Measurements from ENCODE around the gene SEPTIN1. TPM values are rescaled to one million over a fixed set of nuclear protein-coding genes. Genes with fewer than 3 reads are reported as not detected.
"Not testable (repeated sequence)": the region's sequence is repeated elsewhere in the genome, so short reads cannot be mapped to it uniquely, and the experiment has no call there.

Gene SEPTIN1
- total RNA-seq, 1 donor from 2014 or later = 1.4 TPM

DNA sequence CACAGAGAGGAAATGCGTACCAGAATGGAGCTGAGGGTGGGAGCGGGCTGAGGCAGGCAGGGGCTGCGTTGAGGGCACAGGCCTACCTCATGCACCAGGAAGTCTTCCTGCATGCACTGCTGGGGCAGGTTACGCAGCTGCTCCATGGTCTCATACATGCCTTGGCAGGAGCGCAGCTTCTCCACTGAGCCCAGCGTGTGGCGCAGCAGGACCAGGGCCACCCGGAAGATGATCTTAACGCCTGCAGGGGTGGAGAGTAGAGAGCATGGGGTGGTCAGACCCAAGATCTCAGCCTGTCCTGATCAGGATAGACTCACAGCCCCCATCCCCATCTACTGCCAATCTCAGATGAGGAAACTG lies 23.8 kb downstream of the SEPTIN1 start:
- no peak for DNase-seq (ENCODE audit: low spot score)
- no peak for ATAC-seq

DNA sequence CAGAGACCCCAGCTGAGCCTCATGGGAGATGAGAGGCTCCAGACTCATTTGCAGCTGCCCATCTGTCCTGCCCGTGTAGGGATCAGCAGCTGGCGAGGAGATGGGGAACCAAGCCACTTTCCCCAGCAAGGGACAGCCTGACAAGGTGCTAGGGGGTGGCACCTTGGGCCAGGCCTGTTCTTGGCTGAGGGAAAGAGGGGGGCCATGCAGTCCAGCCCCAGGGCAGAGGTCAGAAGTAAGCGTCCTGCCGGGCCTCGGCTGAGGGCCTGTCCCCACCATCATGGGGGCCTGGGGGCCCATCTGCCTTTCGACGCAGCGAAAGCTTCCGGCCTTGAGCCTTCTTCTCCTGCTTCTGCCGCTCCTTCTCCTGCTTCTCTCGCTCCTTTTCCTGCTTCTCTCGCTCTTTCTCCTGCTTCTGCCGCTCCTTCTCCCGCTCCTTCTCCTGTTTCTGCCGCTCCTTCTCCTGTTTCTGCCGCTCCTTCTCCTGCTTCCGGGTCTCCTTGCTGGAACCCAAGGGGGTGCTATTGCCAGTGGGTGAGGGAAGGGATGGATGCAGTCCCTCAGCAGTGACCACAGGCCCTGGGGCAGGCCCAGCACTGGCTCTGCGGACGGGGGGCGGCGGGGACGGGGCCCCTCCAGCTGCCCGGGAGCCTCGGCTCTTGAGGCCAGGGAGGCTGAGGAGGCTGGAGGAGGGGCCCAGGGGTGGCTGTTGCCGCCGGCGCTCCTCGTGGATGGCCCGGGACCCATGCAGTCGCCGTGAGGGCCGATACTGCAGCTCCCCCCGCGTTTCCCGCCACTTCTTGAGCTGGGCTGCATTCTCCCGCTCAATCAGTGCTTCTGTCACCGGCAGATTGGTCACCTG lies 24.4 kb downstream of the SEPTIN1 start:
- DNase-seq (ENCODE audit: low spot score) = no peak
- no peak for ATAC-seq

DNA sequence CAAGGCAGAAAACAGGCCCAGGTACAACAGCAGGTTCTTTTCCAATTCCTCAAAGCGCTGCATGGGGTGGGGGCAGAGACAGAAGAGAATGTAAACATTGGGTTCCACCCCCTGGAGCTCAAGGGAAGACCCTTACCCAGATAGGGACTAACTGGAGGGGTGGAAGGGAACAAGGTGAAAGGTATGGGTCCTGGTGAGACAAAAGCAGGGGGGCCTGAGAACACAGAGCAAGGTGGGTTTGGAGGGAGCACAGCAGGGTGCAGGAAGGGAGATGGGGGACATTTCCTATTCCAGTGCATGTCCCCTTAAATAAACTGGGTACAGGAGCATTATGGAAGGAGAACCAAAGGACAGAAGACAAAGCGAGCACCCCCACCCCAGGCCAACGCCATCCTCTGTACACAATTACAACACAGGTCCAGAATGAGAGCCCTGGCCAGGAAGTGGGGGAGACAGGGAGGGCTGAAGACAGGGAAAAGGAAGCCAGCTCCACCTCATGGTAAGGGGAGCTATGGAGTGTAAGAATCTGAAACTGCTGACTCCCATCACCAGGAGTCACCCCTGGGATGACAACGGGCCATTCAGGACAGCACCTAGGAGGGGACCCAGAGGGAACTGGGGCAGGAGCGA lies 25.2 kb downstream of the SEPTIN1 start:
- DNase-seq (ENCODE audit: low spot score) (no peak), ATAC-seq (no peak)

DNA sequence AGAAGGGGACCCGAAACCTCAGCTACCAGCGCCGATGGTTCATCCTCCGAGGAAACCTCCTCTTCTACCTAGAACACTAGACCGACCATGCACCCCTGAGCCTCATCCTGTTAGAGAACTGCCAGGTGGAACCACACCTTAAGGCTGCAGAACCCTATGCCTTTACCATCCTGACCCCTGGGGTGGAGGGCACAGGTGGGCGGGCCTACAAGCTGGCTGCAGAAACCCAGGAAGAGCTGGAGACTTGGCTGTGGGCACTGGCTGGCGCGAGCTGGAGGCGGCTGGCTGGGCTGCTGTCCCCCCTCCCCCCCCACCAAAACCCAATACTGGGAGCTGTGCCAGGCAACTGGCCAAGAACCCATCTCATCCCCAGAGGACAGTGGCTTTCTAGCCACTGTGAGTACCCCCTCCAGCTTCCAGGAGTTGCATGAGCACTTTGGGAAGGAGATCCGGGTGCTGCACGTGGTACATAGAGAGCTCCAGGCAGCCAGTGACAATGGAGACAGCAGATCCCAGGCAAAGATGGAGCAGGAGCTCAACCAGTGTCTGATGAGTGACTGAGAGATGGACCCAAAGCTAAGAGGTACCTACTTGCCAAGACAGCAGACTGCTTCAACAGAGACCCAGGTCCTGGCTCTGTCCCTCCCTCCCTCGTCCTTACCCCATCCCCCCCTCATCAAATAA lies 25.8 kb downstream of the SEPTIN1 start:
- DNase-seq (ENCODE audit: low spot score) = peak; percentile 79
- peak; percentile 15 for ATAC-seq

DNA sequence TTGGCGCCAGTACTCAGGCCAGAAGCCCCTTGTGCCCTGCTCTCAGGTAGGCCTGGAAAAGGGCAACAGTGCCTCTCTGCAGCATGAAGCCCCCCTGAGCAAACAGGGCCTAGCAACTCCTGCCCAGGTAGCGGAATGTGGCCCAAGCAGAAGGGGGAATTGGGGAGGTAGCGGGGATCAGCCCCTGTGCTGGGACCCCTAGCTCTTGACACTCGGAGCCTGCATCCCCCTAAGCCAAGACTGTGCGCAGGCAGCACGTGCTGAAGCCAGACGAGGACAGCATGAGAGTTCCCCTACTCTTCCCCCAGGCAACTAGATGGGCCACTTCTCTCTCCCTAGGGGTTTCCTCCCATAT lies 26.4 kb downstream of the SEPTIN1 start:
- no peak for ATAC-seq
- DNase-seq (ENCODE audit: low spot score) = no peak

DNA sequence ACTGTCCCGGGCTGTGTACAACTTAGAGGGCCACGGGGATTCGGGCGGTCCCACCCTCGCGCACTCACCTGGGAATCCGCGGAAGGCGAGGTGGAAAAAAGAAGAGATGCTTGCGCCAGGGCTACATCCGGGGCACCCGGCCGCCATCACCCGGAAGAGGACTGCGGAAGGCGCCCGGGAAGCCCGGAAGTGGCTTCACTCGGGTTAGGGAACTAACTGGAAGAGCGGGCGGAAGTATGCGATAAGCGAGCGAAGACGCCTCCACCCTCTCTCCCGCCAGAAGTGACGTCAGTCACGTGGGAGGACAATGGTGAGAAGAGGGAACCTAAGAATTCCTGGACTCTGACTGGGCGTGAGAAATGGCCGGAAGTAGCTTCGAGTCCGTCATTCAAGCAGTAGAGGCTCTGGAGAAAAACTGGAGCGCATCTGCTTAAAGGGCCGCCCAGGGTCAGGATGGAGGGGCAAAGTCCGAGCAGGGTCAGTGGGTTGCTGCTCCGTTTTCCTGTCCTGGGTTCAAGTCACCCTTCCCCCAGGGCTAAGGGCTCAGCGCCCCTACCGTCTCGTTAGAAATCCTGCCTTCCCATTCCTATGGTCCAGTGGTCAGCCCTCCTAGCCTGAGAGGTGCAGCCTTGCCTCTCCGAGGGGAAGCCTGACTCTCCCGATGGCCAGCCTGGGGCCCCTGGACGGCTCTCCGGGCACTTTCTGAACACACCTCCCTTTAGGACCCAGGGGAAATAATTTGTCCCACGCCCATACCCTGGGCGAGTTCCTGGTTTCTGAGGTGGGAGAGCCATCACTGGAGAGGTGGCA lies 27.0 kb downstream of the SEPTIN1 start, which contains the start of gene CD2BP2:
Gene CD2BP2 (minus strand): TSS at position 165 of the 810 bp plus-strand sequence. CDS start 627 bp downstream, outside the sequence.
- peak; percentile 76 for ATAC-seq
- peak; percentile 96 for DNase-seq (ENCODE audit: low spot score)

DNA sequence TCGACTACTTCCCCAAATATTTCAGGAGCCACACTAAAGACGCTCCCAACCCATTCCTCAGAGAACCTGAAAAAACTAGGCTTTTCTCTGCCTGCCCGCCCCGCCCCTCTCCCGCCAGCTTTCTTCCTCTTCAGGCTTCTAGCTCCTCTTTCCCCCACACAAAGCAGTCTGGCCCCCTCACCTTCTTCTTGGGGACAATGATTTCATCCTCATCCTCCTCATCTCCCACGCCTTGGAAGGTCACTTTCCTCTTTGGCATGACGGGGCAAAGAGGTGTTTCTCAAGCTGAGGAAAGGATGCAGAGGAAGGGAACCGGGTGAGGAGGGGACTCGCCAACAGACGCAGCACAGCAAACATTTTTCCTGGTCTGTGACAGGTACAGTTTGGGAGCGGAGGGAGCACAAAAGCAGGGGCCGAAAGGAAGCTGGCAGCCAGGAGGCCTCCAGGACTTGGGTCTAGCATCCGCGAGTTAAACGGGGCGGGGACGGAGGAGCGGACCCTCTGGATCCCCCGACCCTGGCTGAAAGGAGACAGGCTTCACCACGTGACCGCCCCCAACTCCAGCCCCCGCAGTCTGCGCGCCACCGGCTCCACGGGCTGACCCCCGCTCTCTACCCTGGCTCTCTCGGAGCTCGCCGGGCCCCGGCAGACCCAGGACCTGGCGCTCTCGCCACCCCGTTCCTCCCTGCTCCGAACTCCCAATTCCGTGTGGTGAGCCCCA lies 27.8 kb downstream of the SEPTIN1 start:
- ATAC-seq (peak; percentile 21), DNase-seq (ENCODE audit: low spot score) (no peak)

DNA sequence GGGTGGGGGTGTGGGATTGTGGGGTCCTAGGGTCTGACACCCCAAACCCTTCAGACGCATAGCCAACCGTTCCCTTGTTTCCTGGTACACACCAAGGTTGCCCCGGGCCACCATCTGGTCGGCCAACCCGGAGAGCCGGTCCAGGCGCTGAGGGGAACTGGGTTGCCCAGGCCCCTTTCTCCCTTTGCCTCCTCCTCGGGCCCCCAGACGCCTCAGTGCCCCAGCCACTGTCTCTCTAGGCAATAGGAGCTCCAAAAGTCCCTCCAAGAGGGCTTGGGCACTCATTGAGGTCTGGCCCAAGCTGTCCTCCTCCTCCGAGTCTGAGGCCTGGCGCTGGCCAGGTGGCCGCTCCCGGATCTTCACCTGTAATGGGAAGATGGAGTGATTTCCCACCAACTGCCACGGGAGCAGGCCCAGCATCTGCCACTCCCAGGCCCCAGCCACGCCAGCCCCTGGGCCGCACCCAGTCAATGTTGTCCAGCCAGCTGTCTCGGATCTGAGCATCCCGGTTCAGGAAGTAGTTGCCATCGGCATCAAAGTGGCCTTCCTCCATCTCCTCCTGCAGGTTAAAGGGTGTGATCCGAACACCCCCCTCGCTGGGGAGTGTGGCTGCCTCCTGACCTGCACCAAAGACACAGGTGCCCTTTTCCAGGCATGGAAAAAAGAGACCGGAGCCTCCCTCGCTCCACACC lies 28.8 kb downstream of the SEPTIN1 start:
- no peak for DNase-seq (ENCODE audit: low spot score)
- ATAC-seq = no peak

DNA sequence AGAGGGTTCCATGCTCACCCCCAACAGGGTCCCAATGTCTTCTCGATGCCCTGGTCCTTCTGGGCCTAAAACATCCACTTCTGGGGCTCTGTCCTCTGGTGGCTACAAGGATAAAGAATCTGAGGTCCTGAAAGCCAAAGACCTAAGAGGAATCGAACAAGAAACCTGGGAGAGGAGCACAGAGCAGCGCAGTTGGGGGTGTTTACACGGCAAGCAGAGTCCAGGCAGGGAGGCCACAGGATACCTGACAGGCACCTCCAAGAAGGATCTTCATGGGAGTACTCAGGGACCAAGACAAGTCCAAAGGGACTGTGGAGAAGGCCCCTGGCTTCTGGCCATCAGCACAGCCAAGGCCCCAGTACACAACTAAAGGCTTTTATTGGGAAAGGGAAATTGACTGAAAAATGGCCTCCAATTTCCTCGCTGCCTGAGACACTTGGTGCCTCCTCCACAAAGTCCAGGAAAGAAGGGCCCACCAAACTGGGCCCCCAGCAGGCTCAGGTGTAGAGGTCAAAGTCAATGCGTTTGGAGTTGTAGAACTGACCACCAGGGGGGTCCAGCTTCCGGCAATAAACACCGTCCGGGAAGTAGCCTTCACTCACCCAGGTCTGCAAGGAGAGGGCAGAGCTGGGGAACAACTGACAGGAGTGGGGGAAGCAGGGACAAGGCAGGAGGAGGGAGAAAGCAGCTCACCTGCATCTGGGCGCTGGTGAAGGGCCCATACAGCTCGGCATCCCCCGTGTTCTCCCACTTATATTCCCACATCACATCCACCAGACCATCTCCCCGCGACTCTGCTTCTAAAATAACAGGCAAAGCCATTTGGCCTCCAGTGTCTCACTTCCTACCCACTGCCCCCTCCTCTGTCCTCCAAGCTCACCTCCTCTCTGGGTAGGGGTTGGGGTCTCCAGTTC lies 29.6 kb downstream of the SEPTIN1 start:
- DNase-seq (ENCODE audit: low spot score) (no peak), ATAC-seq (no peak)

DNA sequence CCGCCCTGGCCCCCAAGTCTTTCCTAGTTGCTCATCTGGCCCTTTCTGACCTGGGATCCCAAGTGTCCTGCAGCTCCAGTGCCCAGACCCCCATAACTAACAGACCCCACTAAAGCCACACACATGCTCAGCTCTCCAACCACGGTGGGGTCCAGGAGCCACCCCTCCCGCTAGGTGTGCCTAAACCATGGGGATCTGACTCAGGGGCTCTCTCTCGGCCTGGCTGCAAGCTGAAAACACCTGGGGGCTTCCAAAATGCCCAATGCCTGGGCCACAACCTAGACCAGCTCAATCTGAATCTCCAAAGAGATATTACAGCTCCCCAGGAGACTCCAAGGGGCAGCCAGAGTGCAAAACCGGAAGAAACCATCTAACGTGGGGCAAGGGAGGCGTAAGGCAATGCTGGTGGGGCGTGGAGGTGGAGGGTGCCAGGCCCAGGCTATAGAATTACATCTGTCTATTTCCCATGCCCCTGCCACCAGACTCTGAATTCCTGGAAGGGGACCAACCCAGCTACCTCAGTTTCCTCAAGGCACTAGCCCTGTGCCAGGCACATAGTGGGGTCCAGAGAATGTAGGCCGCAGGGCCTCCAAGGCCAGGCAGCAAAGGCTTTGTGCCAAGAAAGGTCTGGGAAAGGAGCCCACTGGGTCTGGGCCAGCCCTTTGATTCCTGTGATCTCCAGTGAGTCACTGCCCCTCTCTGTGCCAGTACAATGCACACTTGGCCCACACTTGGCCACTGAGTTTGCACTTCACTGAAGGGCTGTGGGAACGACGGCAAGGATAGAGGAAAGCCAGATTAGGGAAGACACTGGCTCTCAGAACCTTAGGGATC lies 30.6 kb downstream of the SEPTIN1 start:
- DNase-seq (ENCODE audit: low spot score) (peak; percentile 93), ATAC-seq (peak; percentile 55)

DNA sequence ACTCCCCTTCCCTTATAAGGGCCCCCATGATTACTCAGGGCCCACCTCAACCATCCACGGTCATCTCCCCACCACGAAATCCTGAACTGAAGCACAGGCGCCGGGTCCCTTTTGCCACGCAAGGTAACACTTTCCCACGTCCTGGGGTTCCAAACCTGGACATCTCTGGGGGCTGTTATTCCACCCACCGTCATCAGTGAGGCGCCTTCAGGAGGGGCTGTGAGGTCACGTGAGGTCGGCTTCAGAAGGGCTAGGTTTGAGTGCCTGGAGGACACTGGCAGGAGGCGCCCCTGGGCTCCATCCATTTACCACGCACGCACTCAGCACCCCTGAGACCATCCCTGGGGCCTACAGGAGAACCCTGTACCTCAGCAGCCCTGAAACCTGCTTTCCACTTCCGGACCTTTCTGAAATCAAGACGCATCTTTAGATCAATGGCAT lies 31.3 kb downstream of the SEPTIN1 start:
- DNase-seq (ENCODE audit: low spot score) (no peak), ATAC-seq (no peak)

DNA sequence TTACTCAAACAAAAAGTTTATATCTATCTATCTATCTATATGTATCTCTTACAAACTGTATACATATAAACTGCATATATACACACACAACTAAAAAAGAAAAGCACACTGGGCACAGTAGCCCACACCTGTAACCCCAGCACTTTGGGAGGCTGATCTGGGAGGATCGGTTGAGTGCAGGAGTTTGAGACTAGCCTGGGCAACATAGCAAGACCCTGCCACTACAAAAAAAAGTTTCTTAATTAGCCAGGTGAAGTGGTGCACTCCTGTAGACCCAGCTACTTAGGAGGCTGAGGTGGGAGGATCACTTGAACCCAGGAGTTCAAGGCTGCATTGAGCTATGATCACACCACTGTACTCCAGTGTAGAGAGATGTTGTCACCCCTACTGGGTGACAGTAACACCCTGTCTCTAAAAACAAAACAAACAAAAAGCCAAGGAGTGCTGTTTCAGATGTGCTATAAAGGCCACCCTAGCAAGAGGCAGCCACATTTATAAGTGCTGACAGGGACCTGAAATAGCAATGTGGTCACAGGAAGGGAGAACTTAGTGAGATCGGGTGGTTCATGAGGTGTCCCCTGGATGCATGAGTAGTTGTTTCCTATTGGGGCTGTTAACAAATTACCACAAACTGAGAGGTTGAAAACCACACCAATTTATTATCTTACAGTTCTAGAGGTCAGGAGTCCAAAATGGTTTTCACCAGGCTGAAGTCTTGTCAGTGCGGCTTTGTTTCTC lies 32.1 kb downstream of the SEPTIN1 start:
- DNase-seq (ENCODE audit: low spot score) (peak; percentile 15), ATAC-seq (no peak)

DNA sequence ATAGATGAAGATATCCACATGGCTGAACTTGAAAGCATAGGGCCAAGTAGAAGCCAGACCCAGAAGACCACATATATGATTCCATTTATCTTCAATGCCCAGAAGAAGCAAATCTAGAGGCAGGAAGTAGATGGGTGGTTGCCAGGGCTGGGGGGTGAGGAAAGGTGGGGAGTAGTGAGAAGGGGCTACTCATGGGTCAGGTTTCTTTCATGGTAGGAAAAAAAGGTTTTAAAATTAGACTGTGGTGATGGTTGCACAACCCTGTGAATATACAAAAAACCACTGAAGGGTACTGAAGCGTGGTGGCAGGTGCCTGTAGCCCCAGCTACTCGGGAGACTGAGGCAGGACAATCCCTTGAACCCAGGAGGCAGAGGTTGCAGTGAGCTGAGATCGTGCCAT lies 32.7 kb downstream of the SEPTIN1 start:
- no peak for ATAC-seq
- DNase-seq (ENCODE audit: low spot score) = peak; percentile 14

DNA sequence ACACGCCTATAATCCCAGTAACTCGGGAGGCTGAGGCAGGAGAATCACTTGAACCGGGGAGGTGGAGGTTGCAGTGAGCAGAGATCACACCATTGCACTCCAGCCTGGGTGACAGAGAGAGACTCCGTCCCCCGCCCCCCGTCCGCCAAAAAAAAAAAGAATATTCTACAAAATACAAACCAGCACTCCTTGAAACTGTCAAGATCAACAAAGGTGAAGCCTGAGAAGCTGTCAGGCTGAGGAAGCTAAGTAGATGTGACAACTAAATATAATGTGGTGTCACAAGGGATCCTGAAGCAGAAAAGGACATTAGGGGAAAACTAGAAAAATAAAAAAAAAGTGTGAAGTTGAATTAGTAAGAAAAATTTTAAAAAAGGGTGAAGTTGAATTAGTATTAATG lies 33.4 kb downstream of the SEPTIN1 start:
- no peak for ATAC-seq
- no peak for DNase-seq (ENCODE audit: low spot score)

DNA sequence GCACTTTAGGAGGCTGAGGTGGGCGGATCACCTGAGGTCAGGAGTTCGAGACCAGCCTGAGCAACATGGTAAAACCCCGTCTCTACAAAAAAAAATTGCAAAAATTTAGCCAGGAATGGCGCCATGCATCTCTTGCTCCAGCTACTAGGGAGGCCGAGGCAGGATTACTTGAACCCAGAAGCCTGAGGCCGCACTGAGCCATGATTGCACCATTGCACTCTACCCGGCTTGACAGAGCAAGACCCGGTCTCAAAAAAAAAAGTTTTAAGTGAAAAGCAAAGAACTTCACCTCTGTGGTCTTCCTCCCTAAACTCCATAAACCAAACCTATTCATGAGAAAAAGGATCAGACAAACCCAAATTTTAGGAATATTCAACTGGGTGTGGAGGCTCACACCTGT lies 34.2 kb downstream of the SEPTIN1 start:
- ATAC-seq = no peak
- no peak for DNase-seq (ENCODE audit: low spot score)

DNA sequence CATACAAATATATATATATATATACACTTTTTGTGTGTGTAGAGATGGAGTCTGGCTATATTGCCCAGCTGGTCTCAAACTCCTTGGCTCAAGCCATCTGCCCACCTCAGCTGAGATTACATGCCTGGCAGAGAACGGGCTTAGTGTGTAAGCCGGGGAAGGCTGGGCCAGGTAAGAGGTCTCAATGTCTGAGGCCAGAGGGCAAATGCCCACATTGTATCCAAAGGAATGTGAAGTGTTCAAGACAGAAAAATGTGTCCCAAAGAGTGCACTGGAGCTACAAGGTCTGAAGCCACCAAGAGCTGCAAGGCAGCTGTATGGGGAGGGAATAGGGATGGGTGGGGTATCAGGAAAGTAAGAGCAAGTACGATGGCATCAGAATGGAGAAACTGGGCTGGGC lies 36.1 kb downstream of the SEPTIN1 start:
- DNase-seq (ENCODE audit: low spot score) (no peak), ATAC-seq (no peak)

DNA sequence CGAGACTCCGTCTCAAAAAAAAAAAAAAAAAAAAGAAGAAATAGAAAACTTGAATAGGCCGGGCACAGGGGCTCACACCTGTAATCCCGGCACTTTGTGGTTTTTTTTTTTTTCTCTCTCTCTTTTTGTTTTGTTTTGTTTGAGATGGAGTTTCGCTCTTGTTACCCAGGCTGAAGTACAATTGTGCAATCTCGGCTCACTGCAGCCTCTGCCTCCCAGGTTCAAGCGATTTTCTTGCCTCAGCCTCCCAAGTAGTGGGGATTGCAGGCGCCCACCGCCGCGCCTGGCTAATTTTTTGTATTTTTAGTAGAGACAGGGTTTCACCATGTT lies 38.9 kb downstream of the SEPTIN1 start:
- not testable (repeated sequence) for DNase-seq (ENCODE audit: low spot score)
- ATAC-seq = peak; percentile 41
